Astrocyte (in vitro differentiated cells and primary cell): ENCODE measurements around the gene CMTM8. TPM values are rescaled to one million over a fixed set of nuclear protein-coding genes. Genes with fewer than 3 reads are reported as not detected.

Experiments used
- DNase-seq: peaks from one replicate; pipeline ENCODE4 v3.0.0-alpha.2; 2010; ENCODE audit warnings: low read depth
- FAIRE-seq: peaks from 2 replicates; lab custom pipeline; 2011; peaks lifted over from hg19 to GRCh38; lab: Jason Lieb, UNC
- H2AFZ ChIP-seq: 2 replicates; pipeline ENCODE4 v1.6.0; 2012; ENCODE audit warnings: low read depth, low read length, inconsistent platforms
- H3K27ac ChIP-seq: 2 replicates; pipeline ENCODE4 v1.5.1; 2011; ENCODE audit warnings: low read depth, low read length, inconsistent platforms
- H3K27me3 ChIP-seq: 2 replicates; pipeline ENCODE4 v1.6.0; 2011; ENCODE audit warnings: low read length, inconsistent platforms; ENCODE audit not compliant: insufficient read depth
- H3K36me3 ChIP-seq: 2 replicates; pipeline ENCODE4 v1.5.1; 2011; ENCODE audit warnings: low read length, inconsistent platforms; ENCODE audit not compliant: insufficient read depth
- H3K4me1 ChIP-seq: 2 replicates; pipeline ENCODE4 v1.5.1; 2011; ENCODE audit warnings: low read length, inconsistent platforms; ENCODE audit not compliant: insufficient read depth
- H3K4me2 ChIP-seq: 2 replicates; pipeline ENCODE4 v1.6.0; 2012; ENCODE audit warnings: low read length, inconsistent platforms
- H3K4me3 ChIP-seq: 2 replicates; pipeline ENCODE4 v1.5.1; 2011; ENCODE audit warnings: low read depth, mild to moderate bottlenecking, low read length, inconsistent platforms; ENCODE audit not compliant: insufficient read depth
- H3K79me2 ChIP-seq: 2 replicates; pipeline ENCODE4 v1.6.0; 2012; ENCODE audit warnings: mild to moderate bottlenecking, low read length, inconsistent platforms; ENCODE audit not compliant: insufficient read depth
- H3K9ac ChIP-seq: 2 replicates; pipeline ENCODE4 v1.6.0; 2012; ENCODE audit warnings: mild to moderate bottlenecking, low read length, inconsistent platforms
- H3K9me3 ChIP-seq: 2 replicates; pipeline ENCODE4 v1.5.1; 2012; ENCODE audit warnings: low read depth, mild to moderate bottlenecking, low read length, inconsistent platforms; ENCODE audit not compliant: insufficient read depth
- H4K20me1 ChIP-seq: 2 replicates; pipeline ENCODE4 v1.6.0; 2012; ENCODE audit warnings: low read length, inconsistent platforms; ENCODE audit not compliant: insufficient read depth
- H3K27ac Mint-ChIP-seq: one replicate; pipeline ENCODE4 v1.8.0; 2021; ENCODE audit warnings: mild to moderate bottlenecking, mixed read lengths; ENCODE audit not compliant: unreplicated experiment
- H3K27me3 Mint-ChIP-seq: one replicate; pipeline ENCODE4 v1.8.0; 2021; ENCODE audit warnings: low read depth, mixed read lengths; ENCODE audit not compliant: unreplicated experiment
- H3K36me3 Mint-ChIP-seq: one replicate; pipeline ENCODE4 v1.8.0; 2021; ENCODE audit warnings: low read depth, mixed read lengths; ENCODE audit not compliant: unreplicated experiment
- H3K4me1 Mint-ChIP-seq: one replicate; pipeline ENCODE4 v1.8.0; 2021; ENCODE audit warnings: low read depth, mixed read lengths; ENCODE audit not compliant: unreplicated experiment
- H3K4me3 Mint-ChIP-seq: one replicate; pipeline ENCODE4 v1.8.0; 2021; ENCODE audit warnings: mild to moderate bottlenecking, moderate library complexity, mixed read lengths; ENCODE audit not compliant: unreplicated experiment
- H3K9me3 Mint-ChIP-seq: one replicate; pipeline ENCODE4 v1.8.0; 2021; ENCODE audit warnings: mild to moderate bottlenecking, mixed read lengths; ENCODE audit not compliant: unreplicated experiment
- CTCF ChIP-seq: IDR thresholded peaks from 2 replicates; pipeline ENCODE4 v1.5.1; 2011; ENCODE audit warnings: low read depth, mild to moderate bottlenecking, inconsistent platforms, low read length, moderate library complexity; ENCODE audit not compliant: insufficient read depth
- EZH2 ChIP-seq: IDR thresholded peaks from 2 replicates; pipeline ENCODE4 v1.6.1; 2012; ENCODE audit warnings: mild to moderate bottlenecking, low read length, inconsistent platforms; ENCODE audit not compliant: insufficient read depth
- total RNA-seq: library from RNA; stranded (reverse); gene quantifications from 2 replicates; pipeline ENCODE4 v1.2.1, GENCODE V29; 2021

CMTM8 gene
- total RNA-seq, 1 donor from 2014 or later = 1.6 TPM

- no peak for TF ChIP-seq CTCF
- no peak for TF ChIP-seq EZH2
- Histone ChIP-seq H3K79me2 (no peaks in the 10 kb centered on the region), H3K4me3 (no peak overlapping the region), H2AFZ (no peak overlapping the region), H3K4me1 (no peaks in the 10 kb centered on the region), H3K27ac (no peak overlapping the region), H3K36me3 (no peaks in the 10 kb centered on the region), H4K20me1 (no peaks in the 10 kb centered on the region), H3K4me2 (no peak overlapping the region), H3K9me3 (no peaks in the 10 kb centered on the region), H3K9ac (no peak overlapping the region), H3K27me3 (no peaks in the 10 kb centered on the region)
- peaks cover 3% of the 10 kb centered on the region for H3K27me3 Mint-ChIP-seq
- no peaks in the 10 kb centered on the region for H3K36me3 Mint-ChIP-seq
- H3K4me1 Mint-ChIP-seq = no peaks in the 10 kb centered on the region
- peaks cover 6% of the 10 kb centered on the region for H3K9me3 Mint-ChIP-seq
- FAIRE-seq (no peak), DNase-seq (no peak)
- H3K4me3 Mint-ChIP-seq = no peak overlapping the region
- no peak overlapping the region for H3K27ac Mint-ChIP-seq
Observed at GRCh38 chr3:32217339-32217738, 21.1 kb upstream of the CMTM8 start.

GRCh38 chr3:32219537-32219936, 18.9 kb upstream of the CMTM8 start:
- Mint-ChIP-seq H3K36me3 (no peaks in the 10 kb centered on the region), H3K27me3 (peaks cover 3% of the 10 kb centered on the region), H3K4me3 (no peak overlapping the region), H3K27ac (no peak overlapping the region), H3K9me3 (peaks cover 7% of the 10 kb centered on the region), H3K4me1 (no peaks in the 10 kb centered on the region)
- Histone ChIP-seq H4K20me1 (no peaks in the 10 kb centered on the region), H2AFZ (no peak overlapping the region), H3K9ac (no peak overlapping the region), H3K4me3 (no peak overlapping the region), H3K4me2 (no peak overlapping the region), H3K36me3 (no peaks in the 10 kb centered on the region), H3K27ac (no peak overlapping the region), H3K4me1 (no peaks in the 10 kb centered on the region), H3K79me2 (no peaks in the 10 kb centered on the region), H3K9me3 (no peaks in the 10 kb centered on the region), H3K27me3 (no peaks in the 10 kb centered on the region)
- FAIRE-seq (no peak), DNase-seq (no peak)
- TF ChIP-seq CTCF (no peak), EZH2 (no peak)

GRCh38 chr3:32220006-32220405, 18.5 kb upstream of the CMTM8 start:
- TF ChIP-seq CTCF (no peak), EZH2 (no peak)
- Mint-ChIP-seq H3K27me3 (peaks cover 3% of the 10 kb centered on the region), H3K36me3 (no peaks in the 10 kb centered on the region), H3K9me3 (peaks cover 7% of the 10 kb centered on the region), H3K27ac (no peak overlapping the region), H3K4me3 (no peak overlapping the region), H3K4me1 (no peaks in the 10 kb centered on the region)
- DNase-seq (peak; percentile 86), FAIRE-seq (no peak)
- H3K27ac ChIP-seq = no peak overlapping the region
- H3K79me2 ChIP-seq = no peaks in the 10 kb centered on the region
- no peaks in the 10 kb centered on the region for H4K20me1 ChIP-seq
- H3K4me3 ChIP-seq = no peak overlapping the region
- no peaks in the 10 kb centered on the region for H3K36me3 ChIP-seq
- no peak overlapping the region for H2AFZ ChIP-seq
- H3K27me3 ChIP-seq = no peaks in the 10 kb centered on the region
- H3K4me2 ChIP-seq = no peak overlapping the region
- no peaks in the 10 kb centered on the region for H3K4me1 ChIP-seq
- no peak overlapping the region for H3K9ac ChIP-seq
- H3K9me3 ChIP-seq = no peaks in the 10 kb centered on the region
